Brain microvascular endothelial cell (primary cell): ENCODE measurements around the gene PROK2.

Experiments
- DNase-seq: peaks from one replicate; pipeline ENCODE4 v3.0.0-alpha.2; 2020
- H3K27ac ChIP-seq: fragments of 250-450 bp; sonication (Bioruptor Pico); 2 replicates; pipeline ENCODE4 v1.5.1; 2020; ENCODE audit warnings: mild to moderate bottlenecking, moderate library complexity
- H3K27me3 ChIP-seq: fragments of 250-450 bp; sonication (Bioruptor Pico); replicated peaks from 2 replicates; pipeline ENCODE4 v1.5.1; 2020; ENCODE audit warnings: mild to moderate bottlenecking
- H3K36me3 ChIP-seq: fragments of 250-450 bp; sonication (Bioruptor Pico); replicated peaks from 2 replicates; pipeline ENCODE4 v1.5.1; 2020; ENCODE audit warnings: mild to moderate bottlenecking
- H3K4me3 ChIP-seq: 2 replicates; pipeline ENCODE4 v1.5.1; 2011; ENCODE audit warnings: low read depth, mild to moderate bottlenecking, control low read depth, low read length, moderate library complexity
- CTCF ChIP-seq: IDR thresholded peaks from 2 replicates; pipeline ENCODE4 v1.5.1; 2011; ENCODE audit warnings: low read depth, mild to moderate bottlenecking, moderate library complexity, low read length, control low read depth, inconsistent platforms; ENCODE audit errors: missing control alignments
- in situ Hi-C: cut with HindIII; loops from 2 replicates; pipeline ENCODE4 v1.10.0; 2017; ENCODE audit warnings: low sequenced_read_pairs, low pct_ligation_motif_present

Gene PROK2

DNA sequence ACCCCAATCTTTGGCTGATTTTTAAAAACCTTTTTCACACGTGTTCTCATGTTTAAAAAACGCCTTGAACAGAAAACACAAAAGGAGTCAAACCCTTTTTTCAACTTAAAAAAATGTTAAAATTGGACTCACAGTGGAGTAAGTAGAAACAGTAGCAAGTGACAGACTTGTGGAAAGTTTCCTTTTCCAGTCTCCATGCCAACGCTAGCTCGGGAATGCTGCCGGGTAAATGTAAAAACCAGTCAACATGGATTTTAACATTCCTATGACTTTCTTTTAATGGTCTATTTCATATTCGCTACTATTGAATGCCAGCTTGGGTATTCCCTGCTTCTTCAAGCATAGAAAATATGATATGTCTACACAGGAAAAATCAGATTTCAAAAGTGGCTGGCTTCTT is 1.6 kb upstream of the PROK2 start:
- H3K27me3 ChIP-seq = peaks cover 50% of the 10 kb centered on the region
- in situ Hi-C loops = no loop called here
- H3K4me3 ChIP-seq = no peak overlapping the region
- DNase-seq = no peak
- no peak for TF ChIP-seq CTCF
- no peak overlapping the region for H3K27ac ChIP-seq
- no peaks in the 10 kb centered on the region for H3K36me3 ChIP-seq

DNA sequence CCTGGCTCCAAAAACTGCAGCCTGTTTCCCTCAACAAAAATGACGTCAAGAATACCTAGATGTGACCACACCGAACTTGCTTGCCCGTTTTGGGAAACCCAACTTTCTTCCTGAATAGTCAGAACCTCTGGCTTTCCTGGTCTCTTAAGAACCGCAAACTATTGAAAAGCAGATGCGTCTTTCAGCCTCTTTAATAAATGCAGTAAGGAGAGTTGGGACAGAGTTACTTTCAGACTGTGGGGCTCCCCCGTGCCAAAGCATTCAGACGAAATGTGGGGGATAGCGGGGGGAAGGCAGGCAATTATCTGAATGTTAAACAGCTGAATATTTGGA is 1.2 kb upstream of the PROK2 start:
- DNase-seq = no peak
- no peak overlapping the region for H3K27ac ChIP-seq
- H3K27me3 ChIP-seq = peaks cover 50% of the 10 kb centered on the region
- H3K4me3 ChIP-seq = no peak overlapping the region
- no peaks in the 10 kb centered on the region for H3K36me3 ChIP-seq
- TF ChIP-seq CTCF = no peak
- in situ Hi-C loops = no loop called here

GRCh38 chr3:71785532-71786216 is 726 bp upstream of the PROK2 start:
- H3K4me3 ChIP-seq = no peak overlapping the region
- no peak for TF ChIP-seq CTCF
- no peak for DNase-seq
- no peaks in the 10 kb centered on the region for H3K36me3 ChIP-seq
- in situ Hi-C loops = no loop called here
- H3K27me3 ChIP-seq = peaks cover 50% of the 10 kb centered on the region
- no peak overlapping the region for H3K27ac ChIP-seq

DNA sequence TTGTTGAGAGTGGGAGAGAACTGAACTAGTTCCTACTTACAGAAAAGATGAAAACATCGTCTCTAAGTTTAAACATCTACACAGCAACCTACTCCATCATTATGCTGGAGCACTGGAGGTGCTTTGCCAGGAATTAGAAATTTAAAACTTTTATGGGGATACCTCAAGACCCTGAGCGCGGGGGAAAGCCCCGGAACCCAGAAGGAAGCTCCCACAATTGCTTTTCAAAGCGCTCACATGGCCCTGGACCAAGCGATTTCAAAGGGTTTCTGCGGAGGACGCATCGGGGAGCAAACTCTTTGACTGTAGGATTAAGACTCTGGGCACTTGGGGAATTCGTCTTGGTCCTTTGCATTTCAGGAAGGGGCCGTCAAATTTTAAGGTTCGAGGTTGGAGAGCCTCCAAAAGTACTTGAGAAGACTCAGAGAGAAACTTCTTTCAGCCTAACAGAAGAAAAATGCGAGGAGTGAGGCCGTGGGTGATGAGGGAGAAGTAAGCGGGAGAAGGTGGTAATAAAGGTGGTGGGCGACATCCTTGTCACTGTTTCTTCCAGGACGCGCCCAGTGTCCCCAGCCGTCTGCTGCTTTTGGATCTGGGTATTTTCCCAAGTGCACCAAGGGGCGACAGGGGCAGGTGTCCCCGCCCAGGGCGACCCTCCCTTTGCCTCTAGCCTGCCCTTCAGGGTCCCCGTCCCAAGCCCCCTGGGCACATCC is 591 bp downstream of the PROK2 start:
- H3K36me3 ChIP-seq = no peaks in the 10 kb centered on the region
- no peak for DNase-seq
- H3K27ac ChIP-seq = no peak overlapping the region
- H3K4me3 ChIP-seq = no peak overlapping the region
- TF ChIP-seq CTCF = no peak
- in situ Hi-C loops = no loop called here
- H3K27me3 ChIP-seq = peaks cover 56% of the 10 kb centered on the region

DNA sequence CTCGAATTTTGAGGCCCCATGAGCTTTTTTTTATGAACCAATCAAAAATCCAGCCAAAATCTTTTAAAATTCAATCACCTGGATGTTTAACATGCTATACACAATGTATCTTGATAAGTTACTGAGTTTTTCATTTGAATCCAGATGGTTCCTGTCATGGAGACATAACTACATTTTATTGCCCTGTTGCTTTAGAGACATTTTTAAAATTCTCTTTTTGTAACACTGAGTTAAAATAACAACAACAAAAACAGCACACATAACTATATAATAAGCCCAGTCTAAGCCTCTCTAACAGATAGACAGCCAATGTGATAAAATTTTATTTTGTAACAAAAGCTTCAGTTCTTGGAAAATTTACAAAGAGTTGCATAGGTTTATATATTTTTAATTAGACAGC is 1.8 kb downstream of the PROK2 start:
- DNase-seq = no peak
- Histone ChIP-seq H3K4me3 (no peak overlapping the region), H3K27ac (no peak overlapping the region), H3K27me3 (peaks cover 59% of the 10 kb centered on the region), H3K36me3 (no peaks in the 10 kb centered on the region)
- in situ Hi-C loops = no loop called here
- no peak for TF ChIP-seq CTCF
